ENCODE results near the gene TLE1. TPM values are rescaled to one million over a fixed set of nuclear protein-coding genes. Genes with fewer than 3 reads are reported as not detected.

The TLE1 gene
- total and polyA plus RNA-seq, 10 of the 15 experiments (the other 5 are each of a cell fraction or from before 2014, with no cell fraction given): 0.04 to 0.23 (median 0.10) TPM; not detected in 6

DNA sequence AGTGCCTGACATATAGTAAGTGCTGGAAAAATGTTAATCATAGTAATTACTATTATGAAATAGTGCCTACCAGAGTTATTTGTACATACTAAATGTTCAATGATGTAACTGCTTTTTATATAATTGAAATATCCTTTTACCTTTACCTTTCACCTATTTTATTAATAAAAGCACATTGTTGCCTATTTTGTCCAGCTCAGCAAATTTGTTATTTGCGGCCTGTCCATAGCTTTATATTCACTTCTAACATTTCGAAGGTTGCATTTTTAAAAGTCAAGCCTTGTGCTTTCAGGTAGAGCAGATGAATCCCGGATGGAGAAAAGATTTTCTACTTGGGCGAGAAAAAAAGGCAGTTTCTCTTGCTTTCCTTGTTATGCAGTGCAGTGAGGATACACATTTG is 119.3 kb downstream of the TLE1 start:
- Histone ChIP-seq H3K36me3 (ENCODE audit: control insufficient read depth in 2 of 2, insufficient read depth in 2 of 2, low read length in 1 of 2) (no peaks in the 10 kb centered on the region), H3K4me3 (no peak overlapping the region), H2AFZ (ENCODE audit: control insufficient read depth, low read depth, low read length) (no peak overlapping the region), H3K79me2 (ENCODE audit: control insufficient read depth, insufficient read depth, low read length) (no peaks in the 10 kb centered on the region), H3K4me1 (ENCODE audit: control insufficient read depth, insufficient read depth, low read length) (no peaks in the 10 kb centered on the region), H4K20me1 (ENCODE audit: control insufficient read depth, insufficient read depth) (no peaks in the 10 kb centered on the region), H3K27ac (ENCODE audit: control insufficient read depth, insufficient read depth) (no peak overlapping the region), H3K27me3 (replicated peaks in 1 of 2; ENCODE audit: control insufficient read depth in 2 of 2, insufficient read depth in 2 of 2, low read length in 1 of 2) (no peaks in the 10 kb centered on the region), H3K9ac (ENCODE audit: control insufficient read depth, insufficient read depth, low read length) (no peak overlapping the region), H3K9me3 (replicated peaks; ENCODE audit: control insufficient read depth, insufficient read depth, low read length) (no peaks in the 10 kb centered on the region), H3K4me2 (ENCODE audit: control insufficient read depth, insufficient read depth) (no peak overlapping the region)
- DNase-seq (ENCODE audit: low read depth, low spot score) (no peak), FAIRE-seq (no peak), ATAC-seq (no peak)
- BruUV-seq (replicated peaks): no TSS peak
- in situ Hi-C loops (cut with MboI): no loop called here
- intact Hi-C loops (cut with micrococcal nuclease; ENCODE audit: unreplicated experiment): no loop called here
- 42% methylated on average over 4 of the region's 4 CpGs for WGBS (ENCODE audit: insufficient coverage, insufficient replicate concordance, low lambda C conversion rate, missing lambda C conversion rate)
- ChIA-PET CTCF (interaction anchor here (0.7 kb wide), 1 partner anchor 41 kb away, joined by 3 read pairs; no protein-coding TSS in a partner anchor), SMC1A (ENCODE audit: uncharacterized antibody, unreplicated experiment) (no interaction called here), RAD21 (ENCODE audit: unreplicated experiment) (no interaction called here), POLR2A (interaction anchor here (0.7 kb wide), 1 partner anchor 12 kb away, joined by 3 read pairs; no protein-coding TSS in a partner anchor)
- TF ChIP-seq YBX1 (IDR thresholded peaks at IDR 0.05) (no peak), NFIC (IDR thresholded peaks at IDR 0.05; ENCODE audit: low read depth, low read length) (no peak), ZBED1 (IDR thresholded peaks at IDR 0.05; ENCODE audit: borderline replicate concordance) (no peak), IKZF2 (IDR thresholded peaks at IDR 0.05) (no peak), CBX5 (IDR thresholded peaks at IDR 0.05; ENCODE audit: low read depth) (no peak), YY1 (IDR thresholded peaks at IDR 0.05; ENCODE audit: low read depth, low read length) (no peak)
- TF ChIP-seq, protein P1, sequence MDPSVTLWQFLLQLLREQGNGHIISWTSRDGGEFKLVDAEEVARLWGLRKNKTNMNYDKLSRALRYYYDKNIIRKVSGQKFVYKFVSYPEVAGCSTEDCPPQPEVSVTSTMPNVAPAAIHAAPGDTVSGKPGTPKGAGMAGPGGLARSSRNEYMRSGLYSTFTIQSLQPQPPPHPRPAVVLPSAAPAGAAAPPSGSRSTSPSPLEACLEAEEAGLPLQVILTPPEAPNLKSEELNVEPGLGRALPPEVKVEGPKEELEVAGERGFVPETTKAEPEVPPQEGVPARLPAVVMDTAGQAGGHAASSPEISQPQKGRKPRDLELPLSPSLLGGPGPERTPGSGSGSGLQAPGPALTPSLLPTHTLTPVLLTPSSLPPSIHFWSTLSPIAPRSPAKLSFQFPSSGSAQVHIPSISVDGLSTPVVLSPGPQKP (IDR thresholded peaks at IDR 0.05; ENCODE audit: low read depth, low read length): no peak
- TF ChIP-seq, protein P2, sequence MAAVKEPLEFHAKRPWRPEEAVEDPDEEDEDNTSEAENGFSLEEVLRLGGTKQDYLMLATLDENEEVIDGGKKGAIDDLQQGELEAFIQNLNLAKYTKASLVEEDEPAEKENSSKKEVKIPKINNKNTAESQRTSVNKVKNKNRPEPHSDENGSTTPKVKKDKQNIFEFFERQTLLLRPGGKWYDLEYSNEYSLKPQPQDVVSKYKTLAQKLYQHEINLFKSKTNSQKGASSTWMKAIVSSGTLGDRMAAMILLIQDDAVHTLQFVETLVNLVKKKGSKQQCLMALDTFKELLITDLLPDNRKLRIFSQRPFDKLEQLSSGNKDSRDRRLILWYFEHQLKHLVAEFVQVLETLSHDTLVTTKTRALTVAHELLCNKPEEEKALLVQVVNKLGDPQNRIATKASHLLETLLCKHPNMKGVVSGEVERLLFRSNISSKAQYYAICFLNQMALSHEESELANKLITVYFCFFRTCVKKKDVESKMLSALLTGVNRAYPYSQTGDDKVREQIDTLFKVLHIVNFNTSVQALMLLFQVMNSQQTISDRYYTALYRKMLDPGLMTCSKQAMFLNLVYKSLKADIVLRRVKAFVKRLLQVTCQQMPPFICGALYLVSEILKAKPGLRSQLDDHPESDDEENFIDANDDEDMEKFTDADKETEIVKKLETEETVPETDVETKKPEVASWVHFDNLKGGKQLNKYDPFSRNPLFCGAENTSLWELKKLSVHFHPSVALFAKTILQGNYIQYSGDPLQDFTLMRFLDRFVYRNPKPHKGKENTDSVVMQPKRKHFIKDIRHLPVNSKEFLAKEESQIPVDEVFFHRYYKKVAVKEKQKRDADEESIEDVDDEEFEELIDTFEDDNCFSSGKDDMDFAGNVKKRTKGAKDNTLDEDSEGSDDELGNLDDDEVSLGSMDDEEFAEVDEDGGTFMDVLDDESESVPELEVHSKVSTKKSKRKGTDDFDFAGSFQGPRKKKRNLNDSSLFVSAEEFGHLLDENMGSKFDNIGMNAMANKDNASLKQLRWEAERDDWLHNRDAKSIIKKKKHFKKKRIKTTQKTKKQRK (IDR thresholded peaks at IDR 0.05; ENCODE audit: low read depth, low read length): no peak

Data from GM12878 (cell line).